ENCODE data around the gene COL10A1.

DNA sequence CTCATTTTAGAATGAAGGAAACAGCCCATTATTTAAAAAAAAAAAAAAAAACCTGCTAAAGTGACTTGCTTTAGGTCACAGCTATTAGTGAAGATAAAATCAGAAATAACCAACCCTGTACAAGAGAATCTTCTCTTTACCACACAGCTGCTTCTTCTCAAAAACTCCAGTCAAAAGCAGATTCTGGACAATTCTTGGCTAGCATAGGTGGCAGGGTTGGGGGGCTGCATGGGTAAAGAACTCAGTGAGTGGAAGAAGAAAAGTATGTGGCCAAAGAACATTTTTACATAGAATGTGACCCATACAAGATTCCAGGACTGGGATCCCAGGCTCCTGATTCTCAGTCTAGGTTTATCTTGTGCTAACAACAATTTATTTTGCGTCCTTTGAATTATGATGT lies 55.8 kb downstream of the COL10A1 start:
- TF ChIP-seq, protein P1, sequence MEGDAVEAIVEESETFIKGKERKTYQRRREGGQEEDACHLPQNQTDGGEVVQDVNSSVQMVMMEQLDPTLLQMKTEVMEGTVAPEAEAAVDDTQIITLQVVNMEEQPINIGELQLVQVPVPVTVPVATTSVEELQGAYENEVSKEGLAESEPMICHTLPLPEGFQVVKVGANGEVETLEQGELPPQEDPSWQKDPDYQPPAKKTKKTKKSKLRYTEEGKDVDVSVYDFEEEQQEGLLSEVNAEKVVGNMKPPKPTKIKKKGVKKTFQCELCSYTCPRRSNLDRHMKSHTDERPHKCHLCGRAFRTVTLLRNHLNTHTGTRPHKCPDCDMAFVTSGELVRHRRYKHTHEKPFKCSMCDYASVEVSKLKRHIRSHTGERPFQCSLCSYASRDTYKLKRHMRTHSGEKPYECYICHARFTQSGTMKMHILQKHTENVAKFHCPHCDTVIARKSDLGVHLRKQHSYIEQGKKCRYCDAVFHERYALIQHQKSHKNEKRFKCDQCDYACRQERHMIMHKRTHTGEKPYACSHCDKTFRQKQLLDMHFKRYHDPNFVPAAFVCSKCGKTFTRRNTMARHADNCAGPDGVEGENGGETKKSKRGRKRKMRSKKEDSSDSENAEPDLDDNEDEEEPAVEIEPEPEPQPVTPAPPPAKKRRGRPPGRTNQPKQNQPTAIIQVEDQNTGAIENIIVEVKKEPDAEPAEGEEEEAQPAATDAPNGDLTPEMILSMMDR (conservative IDR thresholded peaks at IDR 0.05; ENCODE audit: low read depth, low read length), result no peak
- no peak for TF ChIP-seq CEBPB (IDR thresholded peaks at IDR 0.05; ENCODE audit: low read depth, low read length)
- TF ChIP-seq POLR2A (IDR thresholded peaks at IDR 0.05; ENCODE audit: low read depth, low read length), result no peak
- no peak for TF ChIP-seq RFX5 (IDR thresholded peaks at IDR 0.05; ENCODE audit: low read depth, low read length)
- no peak for TF ChIP-seq USF2 (IDR thresholded peaks at IDR 0.05; ENCODE audit: low read depth, low read length)
